Esophagus (tissue), 2 donors: Measurements from ENCODE around the gene HNRNPA1. TPM values are rescaled to one million over a fixed set of nuclear protein-coding genes. Genes with fewer than 3 reads are reported as not detected.

Source experiments
- H3K27ac ChIP-seq, 2 donors: one replicate each; pipeline ENCODE4 v1.5.1; 2013; ENCODE audit warnings: low read depth in 2 of 2, mild to moderate bottlenecking in 2 of 2, inconsistent platforms in 1 of 2, low read length in 1 of 2, moderate library complexity in 1 of 2
- H3K27me3 ChIP-seq, 2 donors: one replicate each; pipeline ENCODE4 v1.6.1; 2013; ENCODE audit warnings: low read length in 2 of 2, control low read depth in 1 of 2, mild to moderate bottlenecking in 1 of 2; ENCODE audit not compliant: insufficient read depth in 2 of 2, control insufficient read depth in 1 of 2
- H3K36me3 ChIP-seq, 2 donors: one replicate each; pipeline ENCODE4 v1.6.1; 2013; ENCODE audit warnings: low read length in 1 of 2; ENCODE audit not compliant: control insufficient read depth in 2 of 2, insufficient read depth in 2 of 2
- H3K4me1 ChIP-seq, 2 donors: one replicate each; pipeline ENCODE4 v1.6.1; 2013; ENCODE audit warnings: low read length in 1 of 2; ENCODE audit not compliant: control insufficient read depth in 2 of 2, insufficient read depth in 2 of 2
- H3K4me3 ChIP-seq, 2 donors: one replicate each; pipeline ENCODE4 v1.5.1; 2013; ENCODE audit warnings: low read length in 2 of 2, mild to moderate bottlenecking in 2 of 2, low read depth in 1 of 2, moderate library complexity in 1 of 2
- H3K9me3 ChIP-seq, 2 donors: one replicate each; pipeline ENCODE4 v1.6.1; 2013; ENCODE audit warnings: mild to moderate bottlenecking in 2 of 2, low read depth in 1 of 2, low read length in 1 of 2, moderate library complexity in 1 of 2; ENCODE audit not compliant: control insufficient read depth in 2 of 2, insufficient read depth in 1 of 2
- WGBS, 2 donors: extraction: QIAGEN DNeasy Blood & Tissue Kit; methylation state at CpG; one replicate each; pipeline ENCODE4 v1.1.7; 2013; 5-methylcytosine and 5-hydroxymethylcytosine counted together
- polyA plus RNA-seq, 2 donors: library from polyadenylated mRNA; stranded (reverse); fragments of 200-250 nt; gene quantifications; one replicate each; pipeline ENCODE4 v1.2.3, GENCODE V29; 2013
- donor health status: healthy with polysubstance abuse.
- donor health status: Bipolar disorder and iron deficiency.

The HNRNPA1 gene
- polyA plus RNA-seq, 2 donors = 756 to 880 TPM

- no peaks in the 10 kb centered on the region for H3K4me1 ChIP-seq
- H3K36me3 ChIP-seq = peaks cover 0 to 2% of the 10 kb centered on the region in 2 donors
- H3K27me3 ChIP-seq = no peaks in the 10 kb centered on the region
- H3K27ac ChIP-seq = no peak overlapping the region
- no peak overlapping the region for H3K4me3 ChIP-seq
- WGBS, 2 donors = 70 to 77% methylated on average over 6 of the region's 6 CpGs
- H3K9me3 ChIP-seq = no peaks in the 10 kb centered on the region
These were observed 48.2 kb downstream of the HNRNPA1 start for GRCh38 chr12:54328595-54329337.

- 69 to 80% methylated on average over 5 of the region's 5 CpGs for WGBS, 2 donors
- Histone ChIP-seq H3K9me3 (no peaks in the 10 kb centered on the region), H3K27me3 (no peaks in the 10 kb centered on the region), H3K4me3 (no peak overlapping the region), H3K36me3 (peaks cover 0 to 2% of the 10 kb centered on the region in 2 donors), H3K4me1 (no peaks in the 10 kb centered on the region), H3K27ac (peak overlapping the region in 1 of 2 donors; percentile 6)
These were observed 49.2 kb downstream of the HNRNPA1 start for GRCh38 chr12:54329759-54330158.

GRCh38 chr12:54330442-54330841, 49.9 kb downstream of the HNRNPA1 start:
- peaks cover 0 to 2% of the 10 kb centered on the region in 2 donors for H3K36me3 ChIP-seq
- H3K4me3 ChIP-seq = no peak overlapping the region
- H3K4me1 ChIP-seq = no peaks in the 10 kb centered on the region
- 79% methylated on average over 3 of the region's 3 CpGs for whole genome bisulfite sequencing, 2 donors
- no peaks in the 10 kb centered on the region for H3K27me3 ChIP-seq
- H3K27ac ChIP-seq = no peak overlapping the region
- no peaks in the 10 kb centered on the region for H3K9me3 ChIP-seq

- Histone ChIP-seq H3K9me3 (no peaks in the 10 kb centered on the region), H3K27me3 (no peaks in the 10 kb centered on the region), H3K4me1 (no peaks in the 10 kb centered on the region), H3K36me3 (peaks cover 0 to 2% of the 10 kb centered on the region in 2 donors), H3K27ac (no peak overlapping the region), H3K4me3 (no peak overlapping the region)
- WGBS, 2 donors = 86 to 87% methylated on average over 5 of the region's 5 CpGs
These were observed 50.9 kb downstream of the HNRNPA1 start for GRCh38 chr12:54331461-54331860.

GRCh38 chr12:54333420-54334034, 53.0 kb downstream of the HNRNPA1 start:
- Histone ChIP-seq H3K4me1 (no peaks in the 10 kb centered on the region), H3K27me3 (no peaks in the 10 kb centered on the region), H3K27ac (no peak overlapping the region), H3K4me3 (no peak overlapping the region), H3K36me3 (peaks cover 0 to 2% of the 10 kb centered on the region in 2 donors), H3K9me3 (no peaks in the 10 kb centered on the region)
- 93 to 94% methylated on average over 4 of the region's 4 CpGs for WGBS, 2 donors

Other genes with a start within 250 kb of the HNRNPA1 start
- under 1 TPM; 0.41 to 0.96 TPM for gene HOXC5, start 247.7 kb upstream of the HNRNPA1 start, polyA plus RNA-seq
- 1 to 10 TPM; 3.3 to 3.7 TPM for gene HOXC4, start 226.9 kb upstream of the HNRNPA1 start, polyA plus RNA-seq
- gene SMUG1, start 91.7 kb upstream of the HNRNPA1 start, polyA plus RNA-seq = 10 to 100 TPM; 38.2 to 40.9 TPM
- gene CBX5, start 604 bp upstream of the HNRNPA1 start, polyA plus RNA-seq = 1 to 10 TPM; 4.9 to 5.6 TPM
- under 1 TPM; 0.08 to 0.09 TPM for gene NFE2, start 20.3 kb downstream of the HNRNPA1 start, polyA plus RNA-seq
- 10 to 100 TPM; 48.8 to 85.0 TPM for gene COPZ1, start 44.4 kb downstream of the HNRNPA1 start, polyA plus RNA-seq
- under 1 TPM; 0.29 TPM for gene GPR84, start 83.8 kb downstream of the HNRNPA1 start, polyA plus RNA-seq
- 10 to 100 TPM; 44.6 to 49.9 TPM for gene ZNF385A, start 104.0 kb downstream of the HNRNPA1 start, polyA plus RNA-seq
- gene ITGA5, start 138.5 kb downstream of the HNRNPA1 start, polyA plus RNA-seq = 10 to 100 TPM; 20.0 to 42.8 TPM
- under 1 TPM in 1 of 2 donors, not detected in 1; 0.16 TPM for gene GTSF1, start 192.9 kb downstream of the HNRNPA1 start, polyA plus RNA-seq
- gene NCKAP1L, start 217.0 kb downstream of the HNRNPA1 start, polyA plus RNA-seq = 1 to 10 TPM; 1.9 to 4.1 TPM